Measurements from ENCODE around the gene VNN1. TPM values are rescaled to one million over a fixed set of nuclear protein-coding genes. Genes with fewer than 3 reads are reported as not detected.

VNN1 gene
- total and polyA plus RNA-seq, 3 donors from 2014 or later: 0.16 to 0.54 (median 0.37) TPM

DNA sequence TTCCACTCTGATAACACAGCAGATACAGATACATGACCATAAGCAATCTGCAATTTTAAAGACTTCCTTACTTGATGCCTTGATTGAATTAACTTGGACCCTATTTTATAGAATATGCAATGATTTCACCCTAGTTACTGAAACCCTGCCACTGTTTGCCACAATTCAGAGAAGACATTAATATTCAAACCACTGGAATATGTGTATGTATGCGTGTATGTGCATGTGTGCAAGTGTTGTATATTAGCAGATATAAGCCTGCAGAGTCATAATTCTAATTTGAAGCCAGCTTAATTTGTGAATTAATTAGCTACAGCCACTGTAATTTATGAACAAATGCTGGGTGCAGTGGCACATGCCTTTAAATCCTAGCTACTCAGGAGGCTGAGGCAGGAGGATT lies 34.6 kb upstream of the VNN1 start:
- Histone ChIP-seq H3K36me3 (ENCODE audit: low read depth, missing control alignments) (no peaks in the 10 kb centered on the region), H3K4me1 (no peaks in the 10 kb centered on the region), H3K27me3 (no peaks in the 10 kb centered on the region), H3K9me3 (no peaks in the 10 kb centered on the region), H3K27ac (no peak overlapping the region), H3K4me3 (no peak overlapping the region)
- no peak for DNase-seq
- TF ChIP-seq POLR2A (IDR thresholded peaks at IDR 0.05): no peak
- TF ChIP-seq, protein P1, sequence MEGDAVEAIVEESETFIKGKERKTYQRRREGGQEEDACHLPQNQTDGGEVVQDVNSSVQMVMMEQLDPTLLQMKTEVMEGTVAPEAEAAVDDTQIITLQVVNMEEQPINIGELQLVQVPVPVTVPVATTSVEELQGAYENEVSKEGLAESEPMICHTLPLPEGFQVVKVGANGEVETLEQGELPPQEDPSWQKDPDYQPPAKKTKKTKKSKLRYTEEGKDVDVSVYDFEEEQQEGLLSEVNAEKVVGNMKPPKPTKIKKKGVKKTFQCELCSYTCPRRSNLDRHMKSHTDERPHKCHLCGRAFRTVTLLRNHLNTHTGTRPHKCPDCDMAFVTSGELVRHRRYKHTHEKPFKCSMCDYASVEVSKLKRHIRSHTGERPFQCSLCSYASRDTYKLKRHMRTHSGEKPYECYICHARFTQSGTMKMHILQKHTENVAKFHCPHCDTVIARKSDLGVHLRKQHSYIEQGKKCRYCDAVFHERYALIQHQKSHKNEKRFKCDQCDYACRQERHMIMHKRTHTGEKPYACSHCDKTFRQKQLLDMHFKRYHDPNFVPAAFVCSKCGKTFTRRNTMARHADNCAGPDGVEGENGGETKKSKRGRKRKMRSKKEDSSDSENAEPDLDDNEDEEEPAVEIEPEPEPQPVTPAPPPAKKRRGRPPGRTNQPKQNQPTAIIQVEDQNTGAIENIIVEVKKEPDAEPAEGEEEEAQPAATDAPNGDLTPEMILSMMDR (IDR thresholded peaks at IDR 0.05): no peak
- intact Hi-C loops (cut with DNase I; ENCODE audit: low total_unique reads): no loop called here
- WGBS, 2 donors: 94 to 96% methylated on average over 1 of the region's 1 CpG

DNA sequence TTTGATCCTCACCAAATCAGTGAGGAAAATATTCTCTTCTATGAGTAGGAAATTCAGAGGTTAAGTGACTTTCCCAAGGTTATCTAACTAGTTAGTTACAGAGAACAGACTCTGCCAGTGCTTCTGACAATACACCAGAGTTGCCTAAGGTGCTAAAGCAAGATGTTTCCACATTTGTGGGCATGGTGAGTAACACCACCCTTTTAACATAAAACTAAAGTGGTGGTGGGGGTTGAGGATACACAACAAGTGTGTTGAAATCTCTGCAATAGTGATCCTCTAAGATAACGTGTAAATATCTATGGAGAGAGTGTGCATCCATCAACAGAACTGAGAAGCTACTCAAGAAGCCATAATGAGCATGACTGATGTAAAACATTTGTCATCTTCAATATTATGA lies 32.2 kb upstream of the VNN1 start:
- intact Hi-C loops (cut with DNase I; ENCODE audit: low total_unique reads): no loop called here
- no peak overlapping the region for H3K27ac ChIP-seq
- H3K4me1 ChIP-seq: no peaks in the 10 kb centered on the region
- DNase-seq: no peak
- no peak overlapping the region for H3K4me3 ChIP-seq
- no peaks in the 10 kb centered on the region for H3K27me3 ChIP-seq
- 77 to 100% methylated on average over 1 of the region's 1 CpG for WGBS, 2 donors
- TF ChIP-seq, protein P1 (IDR thresholded peaks at IDR 0.05): no peak
- TF ChIP-seq POLR2A (IDR thresholded peaks at IDR 0.05): no peak
- H3K9me3 ChIP-seq: no peaks in the 10 kb centered on the region
- H3K36me3 ChIP-seq (ENCODE audit: low read depth, missing control alignments): no peaks in the 10 kb centered on the region

DNA sequence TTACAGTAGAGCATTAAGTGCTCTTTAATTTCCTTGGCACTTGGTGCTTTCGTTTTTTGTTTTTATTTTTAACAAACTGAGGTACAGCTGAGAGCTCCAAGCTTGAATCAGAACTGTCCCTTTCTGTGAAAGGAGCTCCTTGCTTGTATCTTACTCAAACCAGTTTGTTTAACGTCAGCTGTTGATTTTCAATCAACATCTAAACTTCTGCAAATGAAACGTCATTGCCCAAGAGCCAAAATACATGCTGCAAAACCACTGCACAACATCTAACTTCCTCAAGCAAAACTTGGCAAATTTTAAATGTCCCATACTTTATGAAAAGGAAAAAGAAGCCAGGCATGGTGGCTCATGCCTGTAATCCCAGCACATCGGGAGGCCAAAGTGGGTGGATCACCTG lies 28.6 kb upstream of the VNN1 start:
- no peak for DNase-seq
- H3K4me1 ChIP-seq: no peaks in the 10 kb centered on the region
- no peak overlapping the region for H3K4me3 ChIP-seq
- no peak overlapping the region for H3K27ac ChIP-seq
- H3K27me3 ChIP-seq: no peaks in the 10 kb centered on the region
- WGBS, 2 donors: 55 to 72% methylated on average over 4 of the region's 4 CpGs
- TF ChIP-seq, protein P1 (IDR thresholded peaks at IDR 0.05): no peak
- TF ChIP-seq POLR2A (IDR thresholded peaks at IDR 0.05): no peak
- no peaks in the 10 kb centered on the region for H3K36me3 ChIP-seq (ENCODE audit: low read depth, missing control alignments)
- intact Hi-C loops (cut with DNase I; ENCODE audit: low total_unique reads): no loop called here
- no peaks in the 10 kb centered on the region for H3K9me3 ChIP-seq

DNA sequence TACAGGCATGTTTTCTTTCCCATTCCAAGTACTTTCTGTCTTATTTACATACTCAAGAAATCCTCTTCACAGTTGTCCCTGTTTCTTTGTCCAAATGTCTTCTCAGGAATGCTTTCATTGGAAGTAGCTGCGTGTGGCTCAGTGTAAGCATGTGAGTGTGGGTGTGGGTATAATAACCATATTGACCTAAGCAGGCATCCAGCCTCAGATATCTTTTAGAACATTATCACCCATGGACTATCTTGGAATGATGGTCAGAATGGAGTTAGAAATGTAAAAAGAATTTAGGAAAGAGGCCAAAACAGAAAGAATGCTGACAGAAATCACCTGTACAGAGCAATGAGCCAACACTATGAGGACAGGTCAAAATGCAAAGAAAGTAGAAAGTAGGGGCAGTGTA lies 27.4 kb upstream of the VNN1 start:
- no peak overlapping the region for H3K4me3 ChIP-seq
- DNase-seq: no peak
- no peak overlapping the region for H3K27ac ChIP-seq
- no peak for TF ChIP-seq POLR2A (IDR thresholded peaks at IDR 0.05)
- TF ChIP-seq, protein P1 (IDR thresholded peaks at IDR 0.05): no peak
- H3K27me3 ChIP-seq: no peaks in the 10 kb centered on the region
- no peaks in the 10 kb centered on the region for H3K9me3 ChIP-seq
- no peaks in the 10 kb centered on the region for H3K4me1 ChIP-seq
- WGBS, 2 donors: 63 to 69% methylated on average over 1 of the region's 1 CpG
- H3K36me3 ChIP-seq (ENCODE audit: low read depth, missing control alignments): no peaks in the 10 kb centered on the region
- intact Hi-C loops (cut with DNase I; ENCODE audit: low total_unique reads): no loop called here

DNA sequence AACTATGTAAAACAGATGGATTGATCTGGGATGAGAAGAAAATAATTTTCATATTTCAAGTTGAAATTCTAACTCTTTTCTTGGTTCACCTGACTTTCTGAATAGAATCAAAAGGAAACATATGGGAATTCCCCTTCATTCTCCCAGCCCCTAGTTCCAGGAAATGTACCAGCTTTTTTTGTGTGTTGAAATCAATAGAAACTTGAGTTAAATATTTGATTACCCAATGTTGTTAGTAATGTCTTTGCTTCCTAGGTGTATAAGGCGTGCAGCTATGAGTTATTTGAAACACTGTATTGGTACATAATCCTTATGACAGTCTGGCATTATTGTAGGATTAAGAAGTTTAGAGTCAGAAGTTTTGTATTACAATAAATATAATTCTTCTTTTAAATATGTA lies 22.4 kb upstream of the VNN1 start:
- WGBS, 2 donors: 77 to 93% methylated on average over 1 of the region's 1 CpG
- H3K4me1 ChIP-seq: no peaks in the 10 kb centered on the region
- no peak overlapping the region for H3K4me3 ChIP-seq
- H3K9me3 ChIP-seq: no peaks in the 10 kb centered on the region
- H3K36me3 ChIP-seq (ENCODE audit: low read depth, missing control alignments): no peaks in the 10 kb centered on the region
- H3K27me3 ChIP-seq: no peaks in the 10 kb centered on the region
- no peak overlapping the region for H3K27ac ChIP-seq
- no peak for DNase-seq
- intact Hi-C loops (cut with DNase I; ENCODE audit: low total_unique reads): no loop called here
- no peak for TF ChIP-seq POLR2A (IDR thresholded peaks at IDR 0.05)
- TF ChIP-seq, protein P1 (IDR thresholded peaks at IDR 0.05): no peak

Measured in testis (tissue), 3 donors.